HK-2 (cell line): ENCODE data around the gene ASIP.
"Not testable (repeated sequence)": the region's sequence is repeated elsewhere in the genome, so short reads cannot be mapped to it uniquely, and the experiment has no call there.

Experiments
- DNase-seq: peaks from one replicate; pipeline ENCODE4 v3.0.0-alpha.2; 2018; ENCODE audit not compliant: unreplicated experiment

Gene ASIP

GRCh38 chr20:34242879-34243278 lies 1.7 kb downstream of the ASIP start:
- no peak for DNase-seq

- no peak for DNase-seq
These were observed 2.2 kb downstream of the ASIP start for GRCh38 chr20:34243377-34243776.

- DNase-seq = no peak
These were observed 5.0 kb downstream of the ASIP start for GRCh38 chr20:34246126-34246626.

GRCh38 chr20:34249291-34249690 lies 8.1 kb downstream of the ASIP start:
- DNase-seq = no peak

- no peak for DNase-seq
These were observed 8.8 kb downstream of the ASIP start for GRCh38 chr20:34250005-34250404.

GRCh38 chr20:34251619-34252018 lies 10.4 kb downstream of the ASIP start:
- DNase-seq = no peak

GRCh38 chr20:34252431-34253086 lies 11.3 kb downstream of the ASIP start:
- DNase-seq = not testable (repeated sequence)

- DNase-seq = no peak
These were observed 13.8 kb downstream of the ASIP start for GRCh38 chr20:34254979-34255378.

GRCh38 chr20:34256629-34257124 lies 15.5 kb downstream of the ASIP start:
- DNase-seq = no peak

GRCh38 chr20:34260208-34260942 lies 19.2 kb downstream of the ASIP start:
- DNase-seq = no peak

GRCh38 chr20:34262488-34263288 lies 21.5 kb downstream of the ASIP start:
- DNase-seq = peak; percentile 34

- not testable (repeated sequence) for DNase-seq
These were observed 22.2 kb downstream of the ASIP start for GRCh38 chr20:34263468-34263867.

- no peak for DNase-seq
These were observed 22.9 kb downstream of the ASIP start for GRCh38 chr20:34264141-34264540.

GRCh38 chr20:34268145-34268544 lies 26.9 kb downstream of the ASIP start:
- DNase-seq = no peak

GRCh38 chr20:34268851-34269636 lies 27.8 kb downstream of the ASIP start:
- no peak for DNase-seq

- DNase-seq = no peak
These were observed 28.9 kb downstream of the ASIP start for GRCh38 chr20:34269996-34270627.

GRCh38 chr20:34271956-34272355 lies 30.7 kb downstream of the ASIP start:
- DNase-seq = peak; percentile 44

- no peak for DNase-seq
These were observed 33.5 kb downstream of the ASIP start for GRCh38 chr20:34274694-34275093.

- DNase-seq = no peak
These were observed 40.0 kb downstream of the ASIP start for GRCh38 chr20:34281177-34281576.

- DNase-seq = no peak
These were observed 40.8 kb downstream of the ASIP start for GRCh38 chr20:34282041-34282440.

GRCh38 chr20:34283844-34284243 lies 42.6 kb downstream of the ASIP start:
- no peak for DNase-seq
